ENCODE data around the gene KCNJ6.
"Not testable (repeated sequence)": the region's sequence is repeated elsewhere in the genome, so short reads cannot be mapped to it uniquely, and the experiment has no call there.

Gene KCNJ6

DNA sequence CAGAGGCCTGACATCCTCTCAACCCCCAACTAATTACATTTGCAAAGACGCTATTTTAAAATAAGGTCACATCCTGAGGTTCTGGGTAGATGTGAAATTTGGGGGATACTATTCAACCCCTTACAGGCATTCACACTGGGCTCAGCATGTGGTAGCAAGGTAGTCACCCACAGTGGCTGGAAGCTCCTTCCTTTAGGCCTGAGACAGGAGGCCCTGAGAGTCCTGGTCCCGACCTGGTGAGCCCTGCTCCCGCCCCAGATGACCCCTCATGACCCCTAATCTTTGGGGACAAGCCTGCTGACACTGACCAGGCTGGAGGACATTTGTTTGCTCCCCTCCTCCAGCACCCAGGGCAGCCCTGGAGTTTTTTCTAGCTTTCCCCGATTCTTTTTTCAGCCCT, 323.8 kb downstream of the KCNJ6 start:
- no peak for DNase-seq

DNA sequence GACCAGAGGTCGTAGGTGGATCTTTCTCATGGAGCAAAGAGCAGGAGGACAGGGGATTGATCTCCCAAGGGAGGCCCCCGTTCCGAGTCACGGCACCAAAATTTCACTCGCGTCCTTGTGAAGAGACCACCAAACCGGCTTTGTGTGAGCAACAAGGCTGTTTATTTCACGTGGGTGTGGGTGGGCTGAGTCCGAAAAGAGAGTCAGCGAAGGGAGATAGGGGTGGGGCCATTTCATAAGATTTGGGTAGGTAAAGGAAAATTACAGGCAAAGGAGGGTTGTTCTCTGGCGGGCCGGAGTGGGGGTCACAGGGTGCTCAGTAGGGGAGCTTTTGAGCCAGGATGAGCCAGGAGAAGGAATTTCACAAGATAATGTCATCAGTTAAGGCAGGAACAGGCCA, 324.3 kb downstream of the KCNJ6 start:
- DNase-seq, result not testable (repeated sequence)

DNA sequence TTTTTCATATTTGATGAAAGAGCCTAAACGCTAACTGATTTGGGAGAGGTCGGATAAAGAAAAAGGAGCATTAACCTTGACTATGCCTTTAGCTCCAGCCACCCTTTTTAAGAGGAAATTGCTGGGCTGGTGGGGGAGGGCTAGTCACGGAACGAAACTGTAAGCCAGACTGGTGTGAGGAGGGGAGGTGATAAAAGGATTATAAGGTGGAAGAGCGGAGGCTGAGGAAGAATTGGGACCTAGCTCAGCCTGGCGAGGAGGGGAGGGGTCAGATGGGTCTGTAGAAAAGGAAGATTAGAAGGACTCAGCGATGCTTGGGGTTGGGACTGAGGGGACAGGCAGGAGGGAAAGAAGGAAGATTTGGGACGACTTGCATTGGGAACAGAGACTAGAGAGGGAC, 325.4 kb downstream of the KCNJ6 start:
- DNase-seq, result not testable (repeated sequence)

DNA sequence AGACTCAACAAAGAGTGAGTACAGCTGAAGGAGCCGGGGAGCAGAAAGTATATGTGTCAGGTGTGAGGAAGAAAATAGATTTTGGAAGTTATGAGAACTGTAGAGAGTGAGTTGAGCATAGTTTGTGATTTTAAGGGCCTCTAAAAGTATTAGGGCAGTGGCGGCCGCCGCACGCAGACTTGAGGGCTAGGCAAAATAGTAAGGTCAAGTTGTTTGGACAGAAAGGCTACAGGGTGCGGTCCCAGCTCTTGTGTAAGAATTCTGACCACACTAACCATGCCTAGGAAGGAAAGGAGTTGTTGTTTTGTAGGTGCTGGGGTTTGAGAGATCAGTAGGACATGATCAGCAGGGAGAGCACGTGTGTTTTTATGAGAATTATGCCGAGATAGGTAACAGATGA, 327.6 kb downstream of the KCNJ6 start:
- not testable (repeated sequence) for DNase-seq

DNA sequence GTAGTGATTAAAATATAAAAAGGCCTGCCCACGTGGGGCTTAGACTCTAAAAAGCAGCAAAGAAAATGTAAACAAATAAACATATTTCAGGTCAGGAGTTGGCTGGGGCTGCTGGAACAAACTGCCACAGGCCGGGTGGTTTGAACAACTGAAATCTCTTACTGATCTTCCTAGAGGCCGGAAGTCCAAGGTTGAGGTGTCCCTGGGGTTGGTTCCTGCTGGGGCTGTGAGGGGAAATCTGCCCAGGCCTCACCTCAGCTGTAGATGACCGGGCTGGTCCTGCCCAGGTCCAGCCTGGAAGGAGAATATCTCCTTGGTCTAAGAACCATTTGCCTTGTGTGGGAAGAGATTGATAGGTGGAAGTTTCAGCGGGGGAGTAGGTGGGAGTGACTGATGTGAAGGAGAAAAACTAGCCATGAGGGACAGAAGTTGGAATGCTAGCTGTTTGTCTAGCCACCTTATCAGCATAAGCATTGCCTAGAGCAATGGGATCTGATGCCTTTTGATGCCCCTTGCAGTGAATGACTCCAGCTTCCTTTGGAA, 328.6 kb downstream of the KCNJ6 start:
- no peak for DNase-seq

DNA sequence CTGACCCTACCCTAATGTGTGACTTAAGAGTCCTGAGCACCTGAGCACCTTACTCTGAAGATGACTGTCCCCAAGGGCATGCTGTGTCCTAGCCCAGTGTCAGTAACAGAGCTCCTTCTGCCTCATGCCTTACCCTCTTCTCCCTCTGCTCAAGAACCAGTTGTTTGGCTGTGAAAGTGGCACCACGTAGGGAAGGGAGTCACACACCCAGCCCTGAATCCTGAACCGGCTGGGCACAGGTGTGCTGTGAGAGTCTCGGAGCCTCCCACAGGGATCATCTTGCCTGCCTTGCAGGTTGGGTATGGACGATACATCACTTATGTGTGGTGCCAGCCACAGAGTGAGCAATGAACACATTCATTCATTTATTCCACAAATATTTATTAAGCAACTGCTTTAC, 329.1 kb downstream of the KCNJ6 start:
- no peak for DNase-seq

DNA sequence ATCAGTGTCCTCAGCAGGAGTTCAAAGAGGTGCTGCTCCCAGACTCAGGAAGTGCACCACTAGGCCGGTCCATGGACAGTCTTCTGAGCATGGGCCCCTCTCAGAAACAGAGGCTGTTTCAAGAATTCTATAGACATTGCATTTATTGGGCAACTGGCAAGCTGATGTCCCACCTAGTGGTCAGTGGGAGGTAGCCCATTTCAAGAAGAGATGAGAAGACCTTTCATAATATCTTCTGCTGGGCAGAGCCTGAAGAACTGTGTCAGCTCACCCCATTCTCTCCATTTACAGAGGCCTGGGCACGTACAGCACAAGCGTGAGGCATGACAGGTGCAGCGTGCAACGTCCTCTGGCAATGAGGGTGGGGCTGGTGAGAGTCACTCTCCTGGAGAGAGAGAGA, 333.7 kb downstream of the KCNJ6 start:
- no peak for DNase-seq

DNA sequence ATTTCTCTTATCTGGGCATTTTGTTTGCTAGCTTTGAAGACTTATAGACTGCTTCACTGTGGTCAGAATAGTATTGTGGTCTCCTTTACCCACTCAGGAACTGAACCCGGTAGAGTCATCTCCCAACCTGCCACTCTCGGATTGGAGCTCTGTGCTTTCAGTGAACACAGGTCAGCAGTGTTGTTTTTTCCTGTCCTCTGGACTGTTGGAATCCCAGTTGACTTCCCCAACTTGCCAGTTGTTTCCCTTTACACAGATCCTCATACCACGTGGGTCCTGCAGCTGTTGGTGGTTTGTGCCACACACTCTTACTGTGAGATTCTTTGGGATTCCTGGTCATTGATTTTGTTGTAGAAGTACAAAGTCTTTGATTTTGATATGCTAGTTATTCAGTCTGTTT, 335.6 kb downstream of the KCNJ6 start:
- DNase-seq, result no peak

DNA sequence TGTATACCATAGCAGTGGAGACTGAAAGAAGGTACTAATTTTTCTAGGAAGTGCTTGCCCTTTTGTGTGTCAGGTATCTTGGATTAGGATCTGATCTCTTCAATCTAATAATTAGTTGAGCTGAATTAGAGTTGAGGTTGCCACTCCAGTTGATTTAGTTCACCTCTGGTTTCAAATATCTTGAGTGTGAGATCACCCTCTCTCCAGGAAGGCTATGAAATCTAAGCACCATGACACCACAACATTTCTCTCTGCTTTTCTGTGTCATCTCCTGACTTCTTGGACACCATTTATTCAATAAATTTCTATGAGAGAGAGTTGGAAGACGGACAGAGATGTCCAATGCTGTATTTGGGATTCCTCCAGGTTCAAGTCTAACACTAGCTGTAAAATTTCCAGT, 336.9 kb downstream of the KCNJ6 start:
- no peak for DNase-seq

DNA sequence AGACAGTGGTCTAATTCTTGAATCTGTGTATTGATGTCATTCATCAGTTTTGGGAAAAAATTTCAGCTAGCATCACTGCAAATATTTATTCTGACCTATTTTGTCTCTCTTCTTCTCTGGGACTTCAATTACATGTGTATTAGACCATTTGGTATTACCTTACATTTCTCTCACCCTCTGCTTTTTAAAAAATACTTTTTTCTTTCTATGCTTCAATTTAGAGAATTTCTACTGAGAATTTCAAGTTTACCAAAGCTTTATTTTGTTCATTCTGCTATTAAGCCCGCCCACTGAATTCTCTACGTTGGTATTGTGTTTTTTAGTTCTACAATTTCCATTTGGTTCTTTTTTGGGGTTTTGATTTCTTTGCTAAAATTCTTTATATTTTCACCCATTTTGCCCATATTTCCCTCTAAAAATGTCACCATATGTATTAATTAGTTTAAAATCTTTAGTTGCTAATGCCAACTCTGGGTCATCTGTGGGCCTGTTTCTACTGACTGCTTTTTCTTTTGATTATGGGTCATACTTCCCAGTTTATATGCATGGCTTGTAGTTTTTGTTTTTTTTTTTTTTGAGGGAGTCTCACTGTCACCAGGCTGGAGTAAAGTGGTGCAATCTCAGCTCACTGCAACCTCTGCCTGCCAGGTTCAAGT, 337.7 kb downstream of the KCNJ6 start:
- no peak for DNase-seq

DNA sequence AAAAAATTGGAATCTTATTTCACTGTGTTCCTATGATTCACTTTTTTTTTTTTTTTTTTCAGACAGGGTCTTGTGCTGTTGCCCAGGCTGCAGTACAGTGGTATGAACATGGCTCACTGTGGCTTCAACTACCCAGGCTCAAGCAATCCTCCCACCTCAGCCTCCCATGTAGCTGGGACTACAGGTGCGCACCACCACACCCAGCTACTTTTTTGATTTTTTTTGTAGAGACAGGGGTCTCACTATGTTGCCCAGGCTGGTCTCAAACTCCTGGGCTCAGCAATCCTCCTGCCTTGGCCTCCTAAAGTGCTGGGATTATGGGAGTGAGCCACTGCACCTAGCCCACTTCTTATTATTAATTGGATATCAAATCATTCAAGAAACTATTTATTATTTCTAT, 339.3 kb downstream of the KCNJ6 start:
- not testable (repeated sequence) for DNase-seq

DNA sequence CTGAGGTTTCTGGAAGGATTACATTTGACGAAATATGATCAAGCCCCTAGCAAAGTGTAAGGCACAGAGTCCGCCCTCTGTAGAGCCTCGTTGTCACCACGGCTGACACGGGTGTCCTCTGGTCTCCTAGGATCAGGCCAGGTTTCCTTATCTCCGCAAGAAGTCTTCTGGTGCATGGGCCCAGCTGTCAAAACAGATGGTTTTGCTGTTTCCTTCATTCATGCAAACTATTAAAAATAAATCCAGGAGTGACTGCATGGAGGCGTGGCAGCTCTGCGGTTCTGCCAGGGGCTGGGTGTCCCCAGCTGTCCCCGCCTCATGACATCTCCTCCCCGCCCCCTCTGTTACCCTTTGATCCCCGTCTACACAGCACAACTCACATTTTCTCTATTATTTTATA, 340.7 kb downstream of the KCNJ6 start:
- no peak for DNase-seq

DNA sequence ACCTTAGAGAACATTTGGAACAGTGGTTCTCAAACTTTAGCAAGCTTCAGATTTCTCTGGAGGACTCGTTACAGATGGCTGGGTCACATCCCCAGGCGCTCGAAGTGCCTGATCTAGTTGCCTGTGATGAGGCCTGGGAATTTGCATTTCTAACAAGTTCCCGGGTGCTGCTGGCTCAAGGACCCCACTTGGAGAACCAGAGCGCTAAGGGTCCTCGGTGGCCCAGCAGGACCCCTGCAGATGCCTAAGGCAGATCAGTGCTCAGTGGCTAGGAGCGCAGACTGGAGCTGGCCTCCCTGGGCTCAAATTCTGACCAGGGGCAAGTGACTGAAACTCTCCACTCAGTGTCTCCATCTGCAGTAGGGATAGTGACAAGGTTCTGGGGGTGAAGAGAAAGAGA, 341.5 kb downstream of the KCNJ6 start:
- DNase-seq, result no peak

DNA sequence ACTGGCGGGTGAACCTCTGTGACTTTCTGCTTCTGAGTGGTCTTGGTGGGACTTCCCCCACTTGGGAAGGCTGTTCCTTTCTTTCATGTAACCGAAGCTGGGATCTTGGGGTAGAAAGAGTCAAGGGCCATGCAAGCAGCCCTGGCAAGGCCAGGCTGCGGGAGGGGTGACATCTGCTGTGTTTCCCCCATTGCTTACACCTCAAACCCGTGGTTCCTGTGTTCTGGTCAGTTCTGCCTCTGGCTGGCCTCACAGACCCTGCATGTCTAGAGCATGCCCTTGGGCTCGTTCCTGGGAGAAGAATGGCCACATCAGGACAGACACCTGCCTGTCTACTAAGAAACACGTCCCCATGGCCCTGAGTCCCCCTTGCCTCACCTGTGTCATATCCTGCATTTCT, 341.9 kb downstream of the KCNJ6 start:
- no peak for DNase-seq

DNA sequence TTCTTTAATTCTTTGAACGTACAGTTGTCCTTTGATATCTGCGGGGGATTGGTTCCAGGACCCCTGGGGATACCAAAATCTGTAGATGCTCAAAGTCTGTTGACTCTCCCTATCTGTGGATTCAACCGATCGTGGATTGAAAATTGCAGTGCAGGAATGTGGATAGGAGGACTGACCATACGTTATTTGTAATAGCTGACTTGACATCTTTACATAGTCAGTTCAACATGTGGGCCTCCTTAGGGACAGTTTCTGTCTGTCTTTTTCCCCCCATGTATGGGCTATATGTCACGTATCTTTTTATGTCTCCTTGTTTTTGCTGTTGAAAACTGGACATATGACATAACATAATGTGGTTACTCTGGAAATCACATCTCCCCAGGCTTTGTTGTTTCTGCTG, 344.8 kb downstream of the KCNJ6 start:
- DNase-seq, result no peak

DNA sequence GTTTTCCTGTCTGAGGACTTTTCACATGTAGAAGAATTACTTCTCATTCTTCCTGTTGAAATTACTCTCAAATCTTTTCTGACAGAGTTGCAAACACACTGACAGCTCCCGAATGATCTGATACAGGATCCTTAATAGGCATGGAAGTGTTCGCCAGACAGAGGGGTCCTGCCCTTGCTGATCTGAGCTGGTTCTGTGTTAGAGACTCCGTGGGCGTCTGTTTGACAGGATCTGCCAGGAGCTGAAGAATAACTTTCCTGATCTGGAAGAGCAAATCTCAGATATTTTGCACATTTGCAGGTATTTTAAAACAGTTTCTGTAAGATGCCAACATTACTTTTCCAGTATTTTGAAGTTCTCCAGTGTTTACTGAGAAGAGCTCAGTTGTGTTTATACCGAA, 347.3 kb downstream of the KCNJ6 start:
- DNase-seq, result no peak

DNA sequence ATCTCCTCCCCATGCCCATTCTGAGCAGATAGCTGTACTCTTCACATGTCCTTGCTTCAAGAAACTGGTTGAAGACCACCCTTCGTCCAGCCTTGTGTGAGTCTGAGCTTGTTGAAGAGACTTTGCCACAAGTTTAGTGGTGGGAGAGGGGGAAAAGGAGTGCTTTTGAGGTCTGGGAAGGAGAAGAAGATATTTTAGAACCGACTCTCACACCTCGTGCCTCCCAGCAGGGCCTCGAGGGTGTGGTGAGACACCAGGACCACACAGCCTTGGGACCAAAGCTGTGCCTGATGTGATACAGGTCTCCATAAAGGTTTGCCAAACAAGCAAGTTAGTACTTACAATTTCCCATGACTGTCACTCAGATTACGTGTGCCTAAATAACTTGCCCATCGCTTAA, 347.8 kb downstream of the KCNJ6 start:
- no peak for DNase-seq

DNA sequence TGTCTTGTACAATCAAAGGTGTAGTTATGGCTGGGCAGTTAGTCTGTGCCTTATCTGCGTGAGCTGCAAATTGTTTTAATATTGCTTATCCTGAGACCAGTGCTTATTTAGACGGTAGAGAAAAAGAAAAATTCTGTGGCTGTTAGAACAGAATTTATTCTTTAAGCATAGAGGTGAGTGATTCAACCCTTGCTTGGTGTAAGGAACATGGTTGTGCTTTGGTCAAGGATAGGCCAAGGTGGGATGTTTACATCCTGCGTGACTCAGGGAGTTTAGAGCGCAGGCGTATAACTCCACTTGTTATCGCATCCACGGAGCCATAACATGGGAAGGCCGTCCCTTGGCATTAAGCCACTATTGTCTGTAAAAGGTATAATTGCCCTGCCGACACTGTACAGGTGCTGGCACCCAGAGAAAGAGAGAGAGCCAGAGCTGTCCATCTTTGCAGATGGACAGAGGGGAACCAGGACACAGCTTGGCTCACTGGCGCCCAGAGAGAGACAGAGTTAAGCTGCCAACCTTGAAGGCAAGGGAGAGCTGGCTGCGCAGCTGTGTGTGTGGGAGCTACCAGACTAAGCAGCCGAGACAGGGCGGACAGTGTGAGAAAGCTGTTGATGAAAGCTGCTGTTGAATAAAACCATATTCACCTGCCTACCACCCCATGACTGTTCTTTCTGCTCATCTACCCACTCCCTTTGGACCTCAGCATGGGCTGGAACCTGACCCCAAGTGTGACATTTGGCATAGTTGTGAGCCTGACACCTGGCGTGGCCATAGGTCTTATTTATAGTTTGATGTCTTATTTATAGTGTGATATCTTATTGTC, 349.3 kb downstream of the KCNJ6 start:
- DNase-seq, result no peak

DNA sequence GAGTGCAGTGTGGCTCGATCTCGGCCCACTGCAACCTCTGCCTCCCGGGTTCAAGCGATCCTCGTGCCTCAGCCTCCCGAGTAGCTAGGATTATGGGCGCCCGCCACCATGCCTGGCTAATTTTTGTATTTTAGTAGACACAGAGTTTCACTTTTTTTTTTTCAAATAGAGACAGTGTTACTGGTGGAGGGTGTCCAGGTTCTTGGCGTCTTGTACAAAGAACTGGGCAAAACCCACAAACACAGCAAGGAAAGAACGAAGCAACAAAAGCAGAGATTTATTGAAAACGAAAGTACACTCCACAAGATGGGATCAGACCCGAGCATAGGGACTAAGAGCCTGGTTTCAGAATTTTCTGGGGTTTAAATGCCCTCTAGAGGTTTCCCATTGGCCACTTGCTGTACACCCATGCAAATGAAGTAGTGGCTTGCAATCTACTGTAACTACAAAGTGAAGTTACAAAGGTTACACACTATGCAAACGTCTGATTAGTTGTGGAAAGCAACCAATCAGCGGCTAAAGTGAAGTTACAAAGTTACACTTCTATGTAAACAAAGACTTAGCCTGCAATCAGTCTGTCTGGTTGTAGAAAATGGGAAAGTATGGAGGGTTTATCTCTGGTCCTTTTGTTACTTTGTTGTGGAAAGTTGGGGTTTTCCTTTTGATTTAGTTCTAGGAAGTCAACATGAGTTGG, 350.6 kb downstream of the KCNJ6 start:
- DNase-seq, result no peak

DNA sequence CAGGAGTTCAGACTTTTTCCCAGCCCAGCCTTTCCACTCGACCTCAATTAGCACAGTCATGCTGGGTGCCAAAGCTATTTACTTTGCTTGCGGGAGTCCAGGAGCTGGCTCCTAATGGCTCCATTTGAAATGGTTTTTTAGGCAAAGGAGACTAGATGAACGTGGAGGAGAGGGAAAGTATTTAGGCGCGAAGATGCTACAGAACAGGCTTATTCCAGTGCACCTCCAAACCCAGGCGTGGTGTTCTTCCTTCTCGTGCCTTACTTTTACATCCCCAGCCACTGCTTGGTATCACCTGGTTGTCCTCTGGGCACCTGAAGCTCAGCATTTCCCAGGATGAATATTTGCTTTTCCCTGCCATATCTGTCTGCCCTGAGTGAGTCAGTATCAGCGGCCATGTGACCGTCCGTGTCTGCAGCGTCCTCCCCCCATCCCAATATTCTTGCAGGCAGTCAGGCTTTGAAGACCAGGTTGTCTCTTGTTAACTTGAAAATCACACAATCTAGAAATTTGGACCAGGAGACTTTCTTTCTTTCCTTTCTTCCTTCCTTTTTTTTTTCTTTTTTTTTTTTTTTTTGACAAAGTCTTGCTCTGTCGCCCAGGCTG, 351.2 kb downstream of the KCNJ6 start:
- no peak for DNase-seq

DNA sequence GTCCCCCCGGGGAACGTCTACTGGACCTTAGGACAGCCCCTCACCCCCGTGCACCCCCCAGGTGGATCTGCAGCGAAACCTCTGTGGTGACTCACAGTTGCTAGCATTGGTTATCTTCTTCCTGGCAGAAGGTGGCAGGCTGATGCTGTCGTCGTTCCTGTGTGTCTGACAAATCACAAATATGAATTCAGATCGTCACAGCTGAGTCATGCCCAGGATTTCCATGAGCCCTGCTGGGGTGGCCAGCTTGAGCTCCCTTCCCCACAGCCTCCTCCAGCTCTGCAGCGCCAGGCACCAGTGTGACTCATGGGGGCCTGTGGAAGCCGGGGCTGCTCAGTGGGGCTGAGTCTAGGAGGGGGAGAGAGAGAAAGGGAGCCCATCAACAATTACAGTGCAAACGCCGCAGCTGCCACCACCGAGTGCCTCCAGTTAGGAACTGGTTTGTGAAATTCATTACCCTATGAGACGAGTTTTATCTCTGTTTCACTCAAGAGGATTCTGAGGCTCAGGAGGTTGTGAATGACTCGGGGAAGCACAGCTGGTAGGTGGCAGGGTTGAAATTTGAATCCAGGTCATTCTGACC, 351.8 kb downstream of the KCNJ6 start:
- peak; percentile 91 for DNase-seq

DNA sequence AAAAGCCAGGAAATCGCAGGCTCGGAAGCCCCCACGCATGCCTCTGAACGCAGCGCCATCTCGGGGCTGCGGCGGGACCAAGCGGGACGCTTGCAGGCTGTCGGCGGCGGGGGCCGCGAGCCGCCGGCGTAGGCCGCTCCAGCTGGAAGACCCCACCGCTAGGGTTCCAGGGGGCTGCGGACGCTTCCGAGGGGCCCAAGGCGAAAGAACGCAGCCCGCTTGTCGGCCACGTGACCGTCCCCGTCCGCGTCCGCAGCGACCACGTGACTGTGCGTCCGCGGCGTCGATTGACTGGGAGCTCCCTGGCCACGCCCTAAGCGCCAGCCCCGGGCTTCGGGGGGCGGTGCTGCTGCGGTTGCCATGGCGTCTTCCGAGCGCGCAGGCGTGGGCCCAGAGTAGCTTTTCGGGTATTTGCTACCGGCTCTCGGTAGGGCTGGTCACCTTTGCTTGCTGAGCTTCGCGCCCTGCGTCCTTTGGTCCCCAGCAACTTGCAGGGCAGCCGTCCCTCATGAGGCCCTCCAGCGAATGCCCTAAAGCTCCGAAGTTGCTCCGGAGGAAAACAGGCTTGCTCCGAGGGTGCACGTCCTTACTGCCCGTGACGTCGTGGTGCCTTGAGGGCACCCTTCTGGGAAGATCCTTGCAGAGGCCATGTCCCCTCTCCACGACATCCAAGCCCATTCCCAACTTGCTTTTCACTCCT, 352.5 kb downstream of the KCNJ6 start:
- peak; percentile 94 for DNase-seq
